HG03439 (cell line): ENCODE results near the gene RANBP10.
A peak's percentile ranks its signal among the peaks of the same experiment; 100 is the strongest.
"Not testable (repeated sequence)": the region's sequence is repeated elsewhere in the genome, so short reads cannot be mapped to it uniquely, and the experiment has no call there.

Source experiments
- ATAC-seq: cut with Tn5 transposase; IDR thresholded peaks from one replicate; pipeline ENCODE4 v1.9.1; 2021; ENCODE audit warnings: mild to moderate bottlenecking, moderate library complexity; ENCODE audit not compliant: unreplicated experiment

RANBP10 gene

DNA sequence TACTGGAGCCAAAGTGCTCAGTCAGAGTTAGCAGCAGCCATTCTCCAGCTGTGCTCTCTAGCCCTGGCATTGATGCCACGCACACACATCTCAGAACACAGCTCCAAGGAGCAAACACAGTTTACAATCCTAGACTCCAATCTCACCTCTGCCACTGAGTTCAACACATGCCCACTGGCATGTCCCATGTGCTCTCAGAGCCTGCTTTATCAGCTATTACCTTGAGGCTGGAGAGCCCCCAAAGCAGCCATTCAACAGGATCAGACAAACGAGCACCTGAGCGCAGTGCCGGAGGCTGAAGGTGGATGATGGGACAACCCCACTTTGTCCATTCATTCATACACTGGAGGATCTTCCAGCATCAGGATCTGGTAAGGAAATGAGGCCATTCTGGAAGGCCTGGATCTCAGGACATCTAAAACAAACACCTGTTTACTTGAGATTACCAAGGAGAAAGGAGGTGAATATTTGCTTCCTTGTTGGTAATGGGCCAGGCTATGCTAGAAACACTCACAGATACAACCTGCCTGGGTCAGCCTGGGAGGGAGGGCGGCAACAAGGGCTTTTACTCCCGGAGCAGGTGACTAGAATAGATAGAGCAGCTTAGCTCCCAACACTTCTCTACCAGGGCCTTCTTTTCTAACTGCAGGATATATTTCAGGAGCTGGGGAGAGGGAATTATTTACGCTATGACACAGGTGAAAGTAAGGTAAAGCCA is 25.4 kb downstream of the RANBP10 start:
- no peak for ATAC-seq

DNA sequence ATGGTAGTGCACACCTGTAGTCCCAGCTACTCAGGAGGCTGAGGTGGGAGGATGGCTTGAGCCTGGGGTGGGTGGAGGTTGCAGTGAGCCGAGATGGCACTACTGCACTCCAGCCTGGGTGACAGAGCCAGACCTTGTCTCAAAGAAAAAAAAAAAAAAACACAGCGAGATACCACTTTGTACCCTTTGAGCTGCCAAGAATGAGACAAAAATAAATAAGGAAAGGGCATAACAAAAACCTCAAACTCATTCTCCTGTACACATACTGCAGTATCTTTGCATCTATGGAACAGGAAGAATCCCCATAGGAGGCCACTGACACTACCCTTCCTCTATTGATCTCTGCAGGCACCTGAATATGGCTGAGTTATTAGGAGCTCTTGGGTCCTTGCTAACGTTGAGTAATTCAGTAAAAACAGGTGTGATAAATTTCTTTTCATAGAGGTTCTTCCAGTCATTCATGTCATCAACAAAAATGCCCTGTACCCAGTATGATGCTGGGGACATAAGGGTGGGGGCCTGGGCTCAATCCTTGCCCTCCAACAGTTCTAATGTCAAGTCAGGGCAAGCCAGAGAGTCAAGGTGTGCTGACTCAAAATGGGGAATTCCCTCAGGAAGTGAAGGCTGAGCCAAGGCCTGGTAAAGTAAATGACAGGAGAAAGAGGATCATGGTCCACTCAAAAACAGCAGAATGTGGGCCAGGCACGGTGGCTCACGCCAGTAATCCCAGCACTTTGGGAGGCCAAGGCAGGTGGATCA is 26.9 kb downstream of the RANBP10 start:
- no peak for ATAC-seq

DNA sequence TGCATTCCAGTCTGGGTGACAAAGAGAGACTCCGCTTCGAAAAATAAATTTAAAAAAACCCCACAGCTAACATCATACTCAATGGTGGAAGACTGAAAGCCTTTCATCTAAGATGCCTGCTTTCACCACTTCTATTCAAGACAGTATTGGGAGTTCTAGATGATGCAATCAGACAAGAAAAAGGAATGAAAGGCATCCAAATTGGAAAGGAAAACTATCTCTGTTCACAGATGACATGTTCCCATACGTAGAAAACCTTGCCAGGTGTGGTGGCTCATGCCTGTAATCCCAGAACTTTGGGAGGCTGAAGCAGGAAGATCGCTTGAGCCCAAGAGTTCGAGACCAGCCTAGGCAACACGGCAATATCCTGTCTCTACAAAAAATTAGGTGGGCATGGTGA is 31.1 kb downstream of the RANBP10 start:
- no peak for ATAC-seq

DNA sequence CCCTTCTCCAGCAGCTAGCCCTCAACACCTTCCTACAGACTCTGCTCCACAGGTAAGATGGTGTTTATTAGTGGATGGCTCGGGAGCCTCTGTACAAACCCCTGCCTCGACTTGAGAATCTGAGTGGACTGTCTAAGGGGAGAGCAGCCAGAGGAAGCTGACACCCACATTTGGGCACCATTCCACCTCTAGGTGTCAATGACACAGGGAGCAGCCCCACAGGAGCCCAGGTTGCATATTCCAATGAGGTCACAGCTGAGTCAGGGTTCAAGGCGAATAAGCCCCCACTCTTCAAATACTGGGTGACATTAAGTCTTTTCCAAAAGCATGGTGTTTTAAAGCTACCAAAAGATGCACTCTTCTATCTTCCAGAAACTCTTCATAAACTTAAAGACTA is 31.9 kb downstream of the RANBP10 start:
- ATAC-seq: no peak

DNA sequence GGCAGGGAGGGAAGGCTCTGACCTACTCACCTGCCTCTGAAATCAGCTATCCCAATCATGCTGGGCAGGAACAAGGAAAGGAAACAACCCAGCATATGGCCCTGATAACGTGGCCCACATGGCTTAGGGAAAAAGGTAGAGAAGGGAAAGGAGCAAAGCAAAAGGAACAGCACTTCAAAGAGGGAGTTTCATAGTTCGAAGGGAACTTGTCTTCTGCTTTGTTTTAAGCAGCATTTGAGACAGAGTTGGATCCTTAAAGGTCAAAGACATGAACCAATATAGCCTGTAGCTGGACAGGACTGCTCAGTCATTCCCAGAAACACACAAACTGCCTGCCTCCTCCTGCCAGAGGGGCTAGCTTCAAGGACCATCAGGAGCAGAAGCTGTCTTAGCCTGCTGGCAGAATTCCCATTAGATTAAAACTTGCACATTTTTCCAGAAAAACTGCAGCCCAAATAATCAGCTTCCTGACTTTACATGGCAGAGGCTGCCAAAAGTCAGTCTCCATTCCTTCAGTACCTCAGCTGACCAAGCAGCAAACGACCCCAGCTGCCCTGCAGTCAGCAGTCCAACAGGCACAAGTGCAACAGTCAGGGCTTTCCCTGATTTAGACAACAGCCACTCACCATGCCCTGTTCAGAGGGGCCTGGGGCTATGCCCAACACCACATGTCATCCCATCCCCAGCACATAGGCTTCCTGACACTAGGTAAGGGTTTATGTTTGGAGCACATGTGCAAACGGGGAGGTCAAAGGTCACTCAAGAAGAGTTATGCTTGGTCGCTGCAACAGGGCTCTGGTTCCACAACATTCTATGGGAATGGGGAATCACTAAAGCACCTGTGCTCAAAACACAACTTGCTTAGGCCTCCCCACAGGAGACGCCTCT is 32.5 kb downstream of the RANBP10 start:
- ATAC-seq: no peak

DNA sequence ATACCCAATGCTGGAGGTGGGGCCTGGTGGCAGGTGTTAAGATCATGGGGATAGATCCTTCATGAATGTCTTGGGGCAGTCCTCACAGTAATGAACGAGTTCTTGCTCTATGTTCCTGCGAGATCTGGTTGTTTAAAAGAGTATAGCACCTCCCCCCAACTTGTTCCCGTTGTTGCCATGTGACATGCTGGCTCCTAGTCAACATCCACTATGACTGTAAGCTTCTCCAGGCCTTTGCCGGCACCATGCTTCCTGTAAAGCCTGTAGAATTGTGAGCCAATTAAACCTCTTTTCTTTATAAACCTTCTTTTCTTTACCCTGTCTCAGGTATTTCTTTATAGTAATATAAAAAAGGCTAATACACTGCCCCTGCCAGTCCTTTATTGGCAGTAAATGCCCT is 33.3 kb downstream of the RANBP10 start:
- no peak for ATAC-seq

DNA sequence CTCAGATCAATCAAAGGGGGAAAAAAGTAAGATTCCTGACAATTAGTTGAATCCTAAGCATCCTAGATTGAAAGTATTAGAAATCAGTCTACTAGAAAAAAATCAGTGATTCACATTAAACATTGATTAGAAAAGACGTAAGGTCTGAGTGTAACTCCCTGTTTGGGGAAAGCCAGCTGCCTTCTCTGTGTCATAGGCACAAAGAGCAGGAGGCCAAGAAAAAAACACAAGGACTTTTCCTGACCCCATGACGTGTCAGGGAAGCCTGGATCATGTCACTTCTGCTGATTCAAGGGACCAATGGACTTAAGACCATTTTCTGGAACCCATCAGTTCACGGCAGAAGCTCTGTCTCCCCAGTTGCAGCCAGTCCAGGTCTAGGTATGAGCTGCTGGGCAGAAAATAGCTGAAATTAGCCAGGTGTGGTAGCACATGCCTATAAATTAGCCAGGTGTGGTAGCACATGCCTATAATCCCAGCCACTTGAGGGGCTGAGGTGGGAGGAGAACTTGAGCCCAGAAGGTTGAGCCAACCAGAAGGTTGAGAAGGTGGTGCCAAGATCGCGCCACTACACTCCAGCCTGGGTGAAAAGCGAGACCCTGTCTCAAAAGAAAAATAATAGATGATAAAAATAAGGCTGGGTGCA is 35.9 kb downstream of the RANBP10 start:
- ATAC-seq: no peak

DNA sequence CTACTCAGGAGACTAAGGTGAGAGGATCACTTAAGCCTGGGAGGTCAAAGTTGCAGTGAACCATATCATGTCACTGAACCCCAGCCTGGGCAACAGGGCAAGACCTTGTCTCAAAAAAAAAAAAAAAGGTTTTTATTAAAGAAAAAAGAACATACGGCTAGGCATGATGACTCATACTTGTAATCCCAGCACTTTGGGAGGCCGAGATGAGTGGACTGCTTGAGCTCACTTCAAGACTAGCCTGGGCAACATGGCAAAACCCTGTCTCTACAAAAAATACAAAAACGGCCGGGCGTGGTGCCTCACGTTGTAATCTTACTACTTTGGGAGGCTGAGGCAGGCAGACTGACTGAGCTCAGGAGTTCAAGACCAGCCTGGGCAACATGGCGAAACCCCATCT is 38.4 kb downstream of the RANBP10 start:
- ATAC-seq: no peak

DNA sequence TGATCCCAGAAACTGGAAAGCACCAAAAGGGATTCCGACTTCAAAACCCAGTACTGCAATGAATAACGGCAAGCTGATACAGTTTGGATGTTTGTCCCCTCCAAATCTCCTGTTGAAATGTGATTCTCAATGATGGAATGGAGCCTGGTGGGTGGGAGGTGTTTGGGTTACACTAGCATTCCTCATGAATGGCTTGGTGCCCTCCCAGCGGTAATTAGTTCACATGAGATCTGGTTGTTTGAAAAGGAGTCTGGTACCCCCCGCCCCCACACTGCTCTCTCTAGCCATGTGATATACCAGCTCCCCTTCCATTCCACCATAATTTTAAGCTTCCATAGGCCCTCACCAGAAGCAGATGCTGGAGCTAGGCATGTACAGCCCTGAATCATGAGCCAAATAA is 40.1 kb downstream of the RANBP10 start:
- ATAC-seq: no peak

DNA sequence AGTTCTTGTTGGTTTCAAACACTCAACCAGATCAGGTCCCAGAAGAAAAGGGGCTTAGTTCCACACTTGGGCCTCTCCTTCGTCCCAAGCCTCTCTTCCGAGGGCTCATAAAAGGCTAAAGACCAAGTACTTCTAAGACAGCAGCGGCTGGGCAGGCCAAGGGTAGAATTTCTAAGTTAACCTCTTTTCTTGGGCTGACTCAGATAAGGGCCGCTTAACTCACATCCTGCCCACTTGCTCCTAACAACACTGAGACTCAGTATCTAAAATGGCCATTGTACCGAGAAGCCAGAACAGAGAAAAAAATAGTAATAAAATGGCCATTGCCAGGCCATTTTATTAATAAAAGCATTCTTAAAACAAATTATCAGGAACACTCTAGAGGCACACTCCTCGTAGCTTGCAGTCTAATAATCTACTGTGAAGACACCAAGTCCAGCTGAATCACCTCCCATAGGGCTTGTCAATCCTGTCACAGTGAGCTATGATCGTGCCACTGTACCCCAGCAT is 42.1 kb downstream of the RANBP10 start:
- no peak for ATAC-seq

DNA sequence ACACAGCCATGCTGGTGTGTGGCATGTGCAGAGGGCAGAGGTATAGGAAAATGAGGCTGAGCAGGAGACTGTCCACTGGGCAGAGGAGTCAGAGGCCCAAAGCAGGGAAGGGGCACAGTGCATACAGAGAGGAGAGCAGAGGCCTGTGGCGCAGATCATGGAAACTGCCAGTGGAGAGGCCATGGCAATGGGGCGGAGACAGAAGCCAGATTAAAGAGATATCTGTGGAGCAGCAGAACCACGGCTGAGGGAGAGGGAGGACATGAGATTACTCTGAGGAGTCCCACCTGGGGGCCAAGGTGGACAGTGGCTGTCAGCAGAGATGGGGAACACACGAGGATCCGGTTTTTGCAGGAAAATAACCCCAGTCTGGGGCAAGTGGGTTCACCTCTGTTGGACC is 43.3 kb downstream of the RANBP10 start:
- no peak for ATAC-seq

DNA sequence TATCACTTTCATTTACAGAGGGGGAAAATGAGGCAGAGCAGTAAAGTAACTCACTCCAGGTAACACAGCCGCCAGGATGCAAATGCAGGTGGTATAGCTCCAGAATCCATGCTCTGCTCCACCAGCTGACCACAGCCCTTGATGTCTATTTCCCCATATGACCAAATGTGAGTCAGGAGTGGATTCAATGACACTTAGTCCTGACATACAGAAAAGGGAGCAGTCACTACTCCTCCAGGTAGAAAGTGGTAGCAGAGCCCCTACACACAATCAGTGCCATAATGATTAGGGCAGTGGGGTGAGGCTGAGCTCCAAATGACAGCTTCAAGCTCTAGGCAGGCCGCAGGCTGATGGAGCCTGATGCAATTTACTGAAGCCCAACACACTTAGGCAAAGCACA is 44.0 kb downstream of the RANBP10 start:
- no peak for ATAC-seq

DNA sequence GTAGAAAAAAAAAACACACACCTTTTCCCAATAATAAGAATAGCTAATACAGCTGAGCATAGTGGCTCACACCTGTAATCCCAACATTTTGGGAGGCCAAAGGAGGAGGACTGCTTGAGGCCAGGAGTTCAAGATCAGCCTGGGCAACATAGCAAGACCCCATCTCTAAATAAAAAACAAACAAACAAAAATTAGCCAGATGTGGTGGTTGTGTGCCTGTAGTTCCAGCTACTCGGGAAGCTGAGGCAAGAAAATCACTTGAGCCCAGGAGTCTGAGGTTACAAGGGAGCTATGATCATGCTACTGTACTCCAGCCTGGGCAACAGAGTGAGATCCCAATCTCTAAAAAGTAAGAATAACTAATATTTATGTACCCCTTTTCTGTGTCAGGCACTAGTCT is 44.4 kb downstream of the RANBP10 start:
- ATAC-seq: no peak

DNA sequence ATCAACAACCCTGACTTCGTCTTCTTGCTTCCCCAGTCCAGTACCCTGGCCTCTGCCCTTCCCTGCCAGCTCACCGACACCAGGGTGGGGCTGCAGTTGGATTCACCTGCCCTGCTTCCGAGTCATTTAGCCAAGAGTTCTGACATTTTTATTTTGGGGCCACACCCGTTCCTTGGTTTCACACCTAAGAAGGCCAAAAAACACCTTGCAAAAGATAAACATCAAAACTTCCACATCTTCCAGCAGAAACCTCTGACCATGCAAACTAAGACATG is 45.5 kb downstream of the RANBP10 start:
- no peak for ATAC-seq

DNA sequence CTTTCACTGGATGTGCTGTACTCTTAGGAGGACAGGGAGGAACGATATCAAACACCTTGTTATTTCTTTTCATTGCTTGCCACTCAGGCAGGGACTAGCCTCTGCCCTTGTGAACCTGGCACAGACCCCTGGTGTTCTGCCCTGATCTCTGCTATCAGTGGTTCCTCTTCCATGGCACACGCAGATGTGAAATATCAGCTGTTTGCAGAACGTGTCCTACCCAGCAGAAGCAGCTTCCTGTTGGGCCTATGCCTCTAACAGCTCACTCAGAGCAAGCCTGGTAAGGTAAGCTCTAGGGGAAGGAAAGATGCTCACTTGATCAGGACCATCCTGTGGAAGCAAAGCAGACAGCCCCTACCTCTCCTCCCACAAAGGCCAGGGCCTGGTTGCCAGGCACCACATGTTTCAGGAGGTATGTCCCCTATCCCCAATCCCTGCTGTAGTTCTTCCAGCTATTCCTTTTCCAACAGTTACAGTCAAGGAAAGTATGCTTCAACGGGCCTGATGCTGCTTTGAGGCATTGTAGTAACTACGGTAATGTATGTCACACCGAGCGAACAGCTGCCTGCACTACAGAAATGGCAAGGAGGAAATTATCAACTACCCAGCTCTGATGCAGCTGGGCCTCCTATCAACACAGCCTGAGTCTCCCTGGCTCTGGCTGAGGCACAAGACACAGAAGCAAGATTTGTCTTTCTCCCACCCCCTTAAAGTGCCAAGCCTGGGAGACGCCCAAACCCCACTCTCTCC is 46.0 kb downstream of the RANBP10 start:
- no peak for ATAC-seq

DNA sequence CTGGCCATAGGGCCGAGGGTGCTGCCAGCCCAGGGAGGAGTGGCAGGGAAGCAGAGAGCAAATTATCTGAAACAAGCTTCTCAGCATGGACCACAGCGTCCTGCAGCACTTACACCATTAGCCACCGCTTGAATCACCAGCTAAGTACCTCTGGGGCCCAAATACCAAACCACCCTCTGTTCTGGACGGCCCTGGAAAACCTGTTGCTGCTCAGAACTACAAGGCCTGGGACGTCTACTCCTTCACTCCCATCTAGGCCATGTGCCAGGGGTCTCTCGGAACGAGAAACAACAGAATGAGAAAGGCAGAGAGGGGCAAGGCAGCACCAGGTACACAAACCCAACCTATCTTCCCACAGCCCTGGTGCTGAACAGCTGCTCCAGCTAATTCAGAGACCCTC is 47.4 kb downstream of the RANBP10 start:
- no peak for ATAC-seq

DNA sequence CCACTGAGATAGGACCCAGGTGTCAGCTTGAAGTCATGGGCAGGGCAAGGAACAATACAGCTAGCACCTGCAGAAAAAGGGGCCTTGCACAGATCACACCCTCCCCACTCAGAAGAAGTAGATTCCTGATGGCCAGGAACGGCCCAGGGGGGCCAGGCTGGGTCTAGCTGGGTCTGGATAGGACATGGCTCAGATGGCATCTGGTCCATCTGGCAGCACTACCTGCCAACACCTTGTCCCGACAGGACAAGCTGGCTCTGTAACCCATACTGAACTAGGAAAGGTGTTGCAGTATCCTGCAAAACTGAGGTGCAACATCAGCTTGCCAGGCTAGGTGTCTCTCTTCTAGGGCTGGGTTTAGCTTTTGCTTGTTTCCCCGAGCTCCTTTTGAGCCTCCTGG is 48.4 kb downstream of the RANBP10 start:
- ATAC-seq: no peak

DNA sequence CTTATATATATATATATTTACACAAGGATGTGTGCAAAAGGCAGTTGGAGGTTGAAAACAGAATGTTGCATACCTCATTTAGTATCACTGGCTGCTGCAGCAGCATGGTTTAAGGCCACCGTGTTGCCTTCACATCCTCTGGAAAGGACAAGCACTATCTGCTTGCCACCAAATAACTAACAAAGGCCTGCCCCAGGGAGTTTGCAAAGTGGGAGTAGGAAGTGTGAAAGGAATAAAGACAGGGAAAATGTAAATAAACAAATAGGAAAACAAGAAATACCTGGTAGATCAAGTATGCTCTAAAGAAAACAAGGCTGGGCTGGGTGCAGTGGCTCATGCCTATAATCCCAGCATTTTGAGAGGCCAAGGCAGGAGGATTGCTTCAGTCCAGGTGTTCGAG is 53.7 kb downstream of the RANBP10 start:
- no peak for ATAC-seq

DNA sequence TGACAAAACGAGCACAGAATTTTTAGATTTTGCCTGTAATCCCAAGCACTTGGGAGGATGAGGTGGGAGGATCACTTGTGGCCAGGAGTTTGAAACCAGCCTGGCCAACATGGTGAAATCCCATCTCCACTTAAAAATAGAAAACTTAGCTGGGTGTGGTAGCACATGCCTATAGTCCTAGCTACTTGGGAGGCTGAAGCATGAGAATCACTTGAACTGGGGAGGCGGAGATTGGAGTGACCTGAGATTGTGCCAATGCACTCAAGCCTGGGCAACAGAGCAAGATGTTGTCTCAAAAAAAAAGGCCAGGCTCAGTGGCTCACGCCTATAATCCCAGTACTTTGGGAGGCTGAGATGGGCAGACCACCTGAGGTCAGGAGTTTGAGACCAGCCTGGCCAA is 55.0 kb downstream of the RANBP10 start:
- ATAC-seq: not testable (repeated sequence)

DNA sequence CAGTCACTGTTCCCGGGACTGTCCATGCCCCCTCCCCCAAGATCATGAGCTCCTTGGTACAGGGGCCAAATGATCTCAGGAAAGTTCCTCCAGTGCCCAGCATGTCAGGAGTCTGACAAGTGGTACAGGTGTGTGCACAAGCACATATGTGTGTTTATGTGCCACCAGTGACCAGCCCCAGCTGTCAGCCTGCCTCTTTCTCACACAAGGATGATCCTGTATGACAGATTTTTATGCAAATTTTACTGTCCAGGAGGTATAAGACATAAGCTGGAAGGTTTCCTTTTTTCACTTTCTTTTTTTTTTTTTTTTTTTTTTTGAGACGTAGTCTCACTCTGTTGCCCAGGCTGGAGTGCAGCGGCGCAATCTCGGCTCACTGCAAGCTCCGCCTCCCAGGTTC is 55.9 kb downstream of the RANBP10 start:
- peak; percentile 59 for ATAC-seq
